Omental fat pad (tissue), 4 donors: Measurements from ENCODE around the gene FBXL13. TPM values are rescaled to one million over a fixed set of nuclear protein-coding genes. Genes with fewer than 3 reads are reported as not detected.
"Not testable (repeated sequence)": the region's sequence is repeated elsewhere in the genome, so short reads cannot be mapped to it uniquely, and the experiment has no call there.

Source experiments
- ATAC-seq: fragments of 150-250 bp; one replicate; pipeline ENCODE4 v1.9.1; 2016; ENCODE audit warnings: mild to moderate bottlenecking, moderate library complexity; ENCODE audit not compliant: low FRiP score
- DNase-seq: peaks from one replicate; pipeline ENCODE4 v3.0.0-alpha.2; 2019; ENCODE audit warnings: low spot score
- CTCF ChIP-seq, 3 donors: fragments of 450-650 bp; IDR thresholded peaks; one replicate each; pipeline ENCODE4 v1.5.1; 2016 to 2017; ENCODE audit warnings: antibody characterized with exemption in 3 of 3, mild to moderate bottlenecking in 3 of 3, moderate library complexity in 2 of 3
- total RNA-seq, 4 donors: library from RNA; depleted of rRNA; stranded (reverse); fragments of >200 nt; gene quantifications; one replicate each; pipeline ENCODE4 v1.1.0, GENCODE V29; 2016

FBXL13 gene
- total RNA-seq, 4 donors from 2014 or later, result 2.1 to 4.9 (median 3.4) TPM

DNA sequence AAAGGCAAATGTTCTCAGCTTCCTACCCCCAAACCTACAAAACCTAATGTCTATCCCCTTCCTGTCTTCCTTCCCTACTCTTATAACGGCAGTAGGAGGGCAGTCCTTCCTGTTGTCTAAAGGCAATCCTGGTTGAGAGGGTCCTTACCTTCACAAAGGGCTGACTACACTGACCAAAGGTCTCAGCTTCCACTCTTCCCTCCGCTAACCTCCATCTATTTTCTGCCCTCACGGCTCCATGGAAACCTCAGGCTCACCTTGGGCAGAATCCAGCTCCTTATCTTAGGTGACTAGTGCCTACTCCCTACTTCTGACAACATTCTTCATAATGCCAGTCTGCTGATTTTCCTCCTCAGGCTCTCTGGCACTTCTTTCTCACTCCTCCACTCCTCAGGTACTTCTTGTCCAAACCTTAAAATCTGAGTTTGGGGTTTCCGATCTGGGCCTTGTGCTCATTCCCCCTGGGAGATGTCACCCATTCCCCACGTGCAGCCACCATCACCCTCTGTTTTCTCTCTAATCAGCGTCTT lies 542 bp downstream of the FBXL13 start:
- TF ChIP-seq CTCF (IDR thresholded peaks at IDR 0.05), result no peak
- ATAC-seq (peak; percentile 37), DNase-seq (no peak)

- TF ChIP-seq CTCF (IDR thresholded peaks at IDR 0.05), result no peak
- ATAC-seq (no peak), DNase-seq (no peak)
Observed at GRCh38 chr7:103071000-103071399, 3.6 kb downstream of the FBXL13 start.

DNA sequence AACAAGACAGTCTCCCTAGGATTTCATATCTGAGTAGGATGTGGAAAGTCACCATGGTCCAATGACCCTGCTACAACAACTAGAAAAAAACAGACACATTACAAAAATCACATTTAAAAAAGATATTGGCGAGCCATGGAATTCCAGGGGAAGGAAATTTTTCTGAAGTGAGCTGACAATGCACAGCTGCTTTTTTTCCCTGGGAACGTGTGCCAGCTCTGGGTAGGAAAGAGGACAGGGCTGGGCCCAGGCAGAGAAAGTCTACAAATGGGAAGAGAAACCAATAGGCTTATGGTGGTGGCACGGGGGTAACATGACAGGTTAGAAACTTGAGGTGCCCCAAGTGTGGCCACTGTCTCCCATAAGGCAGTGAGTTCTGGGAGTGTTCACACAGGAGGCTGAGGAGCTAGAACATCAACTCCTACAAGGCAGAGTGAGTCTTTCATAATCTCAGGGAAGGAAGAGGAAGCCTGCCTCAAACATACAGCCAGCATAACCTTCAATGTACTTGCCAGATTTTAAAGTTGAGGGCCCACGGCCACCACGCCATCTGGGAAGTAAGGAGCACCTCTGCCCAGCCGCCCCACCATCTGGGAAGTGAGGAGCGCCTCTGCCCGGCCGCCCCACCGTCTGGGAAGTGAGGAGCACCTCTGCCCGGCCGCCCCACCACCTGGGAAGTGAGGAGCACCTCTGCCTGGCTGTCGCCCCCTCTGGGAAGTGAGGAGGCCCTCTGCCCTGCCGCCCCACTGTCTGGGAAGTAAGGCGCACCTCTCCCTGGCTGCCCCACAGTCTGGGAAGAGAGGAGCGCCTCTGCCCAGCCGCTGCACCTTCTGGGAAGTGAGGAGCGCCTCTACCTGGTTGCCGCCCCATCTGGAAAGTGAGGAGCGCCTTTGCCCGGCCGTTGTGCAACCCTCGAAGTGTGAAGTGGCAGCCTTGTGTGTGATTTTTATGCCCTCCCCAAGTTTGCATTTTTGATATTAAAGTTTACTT lies 5.9 kb downstream of the FBXL13 start:
- DNase-seq, result no peak
- no peak for TF ChIP-seq CTCF (IDR thresholded peaks at IDR 0.05)
- ATAC-seq, result no peak

- TF ChIP-seq CTCF (IDR thresholded peaks at IDR 0.05), result no peak
- DNase-seq (no peak), ATAC-seq (no peak)
Observed at GRCh38 chr7:103065667-103066066, 8.9 kb downstream of the FBXL13 start.

- ATAC-seq (no peak), DNase-seq (no peak)
- TF ChIP-seq CTCF (IDR thresholded peaks at IDR 0.05), result no peak
Observed at GRCh38 chr7:103063895-103064294, 10.7 kb downstream of the FBXL13 start.

DNA sequence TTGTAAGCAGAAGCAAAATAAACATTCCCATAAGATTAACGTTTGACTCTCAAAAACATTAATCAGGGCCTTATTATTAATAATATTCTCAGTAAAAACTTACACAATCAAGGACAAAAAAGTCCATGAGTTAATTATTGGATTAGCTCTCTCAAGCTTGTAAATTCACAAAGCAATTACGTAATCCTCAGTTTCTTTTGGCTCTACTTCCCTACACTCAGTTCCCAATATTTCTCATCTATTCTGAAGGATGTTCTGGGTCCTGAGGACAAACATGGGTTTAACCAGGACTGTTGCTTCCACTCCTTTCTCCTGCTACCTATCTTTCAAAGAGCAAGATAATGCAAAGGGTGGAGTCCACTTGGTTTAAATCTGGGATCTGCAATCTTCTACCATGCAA lies 15.1 kb downstream of the FBXL13 start:
- no peak for TF ChIP-seq CTCF (IDR thresholded peaks at IDR 0.05)
- no peak for DNase-seq
- ATAC-seq, result no peak

- DNase-seq, result no peak
- no peak for TF ChIP-seq CTCF (IDR thresholded peaks at IDR 0.05)
- ATAC-seq, result no peak
Observed at GRCh38 chr7:103058122-103058521, 16.5 kb downstream of the FBXL13 start.

GRCh38 chr7:103056006-103056405 lies 18.6 kb downstream of the FBXL13 start:
- not testable (repeated sequence) for ATAC-seq, DNase-seq
